Measurements from ENCODE around the gene C5orf58. TPM values are rescaled to one million over a fixed set of nuclear protein-coding genes. Genes with fewer than 3 reads are reported as not detected.

C5orf58 gene
- total and polyA plus RNA-seq, 10 of the 15 experiments (the other 5 are each of a cell fraction or from before 2014, with no cell fraction given) = 0.13 to 0.27 (median 0.26) TPM; not detected in 7

DNA sequence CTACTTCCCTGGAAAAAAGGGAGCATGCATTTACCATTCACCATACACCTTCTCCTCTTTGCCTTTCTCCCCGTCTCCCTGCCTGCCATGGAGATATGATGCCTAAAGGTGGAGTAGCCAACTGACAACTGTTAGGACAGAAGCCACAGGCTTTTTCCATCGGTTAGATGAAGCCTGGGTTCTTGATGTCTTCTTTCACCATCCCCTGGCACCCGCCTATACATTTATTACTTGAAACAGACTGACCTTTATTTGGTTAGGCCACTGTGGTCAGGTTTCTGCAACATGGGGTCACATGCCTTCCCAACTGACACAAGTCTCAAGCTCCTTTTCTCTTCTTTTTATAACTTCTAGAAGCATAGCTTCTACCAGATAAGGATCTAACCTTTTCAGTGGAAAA, 57.7 kb downstream of the C5orf58 start:
- Histone ChIP-seq H3K4me2 (ENCODE audit: control insufficient read depth, insufficient read depth) (no peak overlapping the region), H3K27me3 (replicated peaks in 1 of 2; ENCODE audit: control insufficient read depth in 2 of 2, insufficient read depth in 2 of 2, low read length in 1 of 2) (no peaks in the 10 kb centered on the region), H2AFZ (ENCODE audit: control insufficient read depth, low read depth, low read length) (no peak overlapping the region), H3K4me3 (no peak overlapping the region), H3K36me3 (ENCODE audit: control insufficient read depth in 2 of 2, insufficient read depth in 2 of 2, low read length in 1 of 2) (peaks cover 11 to 15% of the 10 kb centered on the region in 2 experiments; a peak in 3 of 4 replicates), H3K9me3 (replicated peaks; ENCODE audit: control insufficient read depth, insufficient read depth, low read length) (peaks cover 5% of the 10 kb centered on the region), H3K79me2 (ENCODE audit: control insufficient read depth, insufficient read depth, low read length) (peaks cover 12% of the 10 kb centered on the region), H3K9ac (ENCODE audit: control insufficient read depth, insufficient read depth, low read length) (no peak overlapping the region), H3K4me1 (ENCODE audit: control insufficient read depth, insufficient read depth, low read length) (peaks cover 10% of the 10 kb centered on the region), H4K20me1 (ENCODE audit: control insufficient read depth, insufficient read depth) (no peaks in the 10 kb centered on the region), H3K27ac (ENCODE audit: control insufficient read depth, insufficient read depth) (no peak overlapping the region)
- SMC1A ChIA-PET (ENCODE audit: uncharacterized antibody, unreplicated experiment) = interaction anchor here (0.8 to 23.0 kb wide), 5 partner anchors 8 to 59 kb away, joined by 3 to 451 read pairs (median 35); no protein-coding TSS in a partner anchor
- POLR2A ChIA-PET = interaction anchor here (1.0 to 11.9 kb wide), 6 partner anchors 8 to 42 kb away, joined by 3 to 169 read pairs (median 7); no protein-coding TSS in a partner anchor
- RAD21 ChIA-PET (ENCODE audit: unreplicated experiment) = interaction anchor here (0.8 to 12.6 kb wide), 3 partner anchors 15 to 43 kb away, joined by 4 to 182 read pairs (median 82); no protein-coding TSS in a partner anchor
- no peak for FAIRE-seq
- 79% methylated on average over 3 of the region's 3 CpGs for WGBS (ENCODE audit: insufficient coverage, insufficient replicate concordance, low lambda C conversion rate, missing lambda C conversion rate)
- no peak for DNase-seq (ENCODE audit: low read depth, low spot score)
- no TSS peak for BruUV-seq (replicated peaks)
- TF ChIP-seq RAD21 (IDR thresholded peaks at IDR 0.05; ENCODE audit: insufficient read depth, low read depth, low read length) (no peak), ZNF384 (IDR thresholded peaks at IDR 0.05; ENCODE audit: borderline replicate concordance, low read depth, low read length) (no peak), BACH1 (IDR thresholded peaks at IDR 0.05; ENCODE audit: borderline replicate concordance) (no peak), SUZ12 (IDR thresholded peaks at IDR 0.05; ENCODE audit: unreplicated experiment) (no peak), RCOR1 (conservative IDR thresholded peaks at IDR 0.05; ENCODE audit: low read depth, low read length) (no peak), ATF7 (IDR thresholded peaks at IDR 0.05; ENCODE audit: low read depth) (no peak), CREB1 (IDR thresholded peaks at IDR 0.05; ENCODE audit: low read depth) (no peak), POU2F2 (IDR thresholded peaks at IDR 0.05; ENCODE audit: borderline replicate concordance, low read depth, low read length) (no peak), RB1 (IDR thresholded peaks at IDR 0.05; ENCODE audit: borderline replicate concordance) (no peak), SREBF1 (IDR thresholded peaks at IDR 0.05; ENCODE audit: low read length) (no peak), HDAC6 (IDR thresholded peaks at IDR 0.05; ENCODE audit: unreplicated experiment) (no peak)
- TF ChIP-seq, protein P1, sequence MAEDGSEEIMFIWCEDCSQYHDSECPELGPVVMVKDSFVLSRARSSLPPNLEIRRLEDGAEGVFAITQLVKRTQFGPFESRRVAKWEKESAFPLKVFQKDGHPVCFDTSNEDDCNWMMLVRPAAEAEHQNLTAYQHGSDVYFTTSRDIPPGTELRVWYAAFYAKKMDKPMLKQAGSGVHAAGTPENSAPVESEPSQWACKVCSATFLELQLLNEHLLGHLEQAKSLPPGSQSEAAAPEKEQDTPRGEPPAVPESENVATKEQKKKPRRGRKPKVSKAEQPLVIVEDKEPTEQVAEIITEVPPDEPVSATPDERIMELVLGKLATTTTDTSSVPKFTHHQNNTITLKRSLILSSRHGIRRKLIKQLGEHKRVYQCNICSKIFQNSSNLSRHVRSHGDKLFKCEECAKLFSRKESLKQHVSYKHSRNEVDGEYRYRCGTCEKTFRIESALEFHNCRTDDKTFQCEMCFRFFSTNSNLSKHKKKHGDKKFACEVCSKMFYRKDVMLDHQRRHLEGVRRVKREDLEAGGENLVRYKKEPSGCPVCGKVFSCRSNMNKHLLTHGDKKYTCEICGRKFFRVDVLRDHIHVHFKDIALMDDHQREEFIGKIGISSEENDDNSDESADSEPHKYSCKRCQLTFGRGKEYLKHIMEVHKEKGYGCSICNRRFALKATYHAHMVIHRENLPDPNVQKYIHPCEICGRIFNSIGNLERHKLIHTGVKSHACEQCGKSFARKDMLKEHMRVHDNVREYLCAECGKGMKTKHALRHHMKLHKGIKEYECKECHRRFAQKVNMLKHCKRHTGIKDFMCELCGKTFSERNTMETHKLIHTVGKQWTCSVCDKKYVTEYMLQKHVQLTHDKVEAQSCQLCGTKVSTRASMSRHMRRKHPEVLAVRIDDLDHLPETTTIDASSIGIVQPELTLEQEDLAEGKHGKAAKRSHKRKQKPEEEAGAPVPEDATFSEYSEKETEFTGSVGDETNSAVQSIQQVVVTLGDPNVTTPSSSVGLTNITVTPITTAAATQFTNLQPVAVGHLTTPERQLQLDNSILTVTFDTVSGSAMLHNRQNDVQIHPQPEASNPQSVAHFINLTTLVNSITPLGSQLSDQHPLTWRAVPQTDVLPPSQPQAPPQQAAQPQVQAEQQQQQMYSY (CRISPR knock-in tag; IDR thresholded peaks at IDR 0.05) = no peak
- TF ChIP-seq, protein P2, sequence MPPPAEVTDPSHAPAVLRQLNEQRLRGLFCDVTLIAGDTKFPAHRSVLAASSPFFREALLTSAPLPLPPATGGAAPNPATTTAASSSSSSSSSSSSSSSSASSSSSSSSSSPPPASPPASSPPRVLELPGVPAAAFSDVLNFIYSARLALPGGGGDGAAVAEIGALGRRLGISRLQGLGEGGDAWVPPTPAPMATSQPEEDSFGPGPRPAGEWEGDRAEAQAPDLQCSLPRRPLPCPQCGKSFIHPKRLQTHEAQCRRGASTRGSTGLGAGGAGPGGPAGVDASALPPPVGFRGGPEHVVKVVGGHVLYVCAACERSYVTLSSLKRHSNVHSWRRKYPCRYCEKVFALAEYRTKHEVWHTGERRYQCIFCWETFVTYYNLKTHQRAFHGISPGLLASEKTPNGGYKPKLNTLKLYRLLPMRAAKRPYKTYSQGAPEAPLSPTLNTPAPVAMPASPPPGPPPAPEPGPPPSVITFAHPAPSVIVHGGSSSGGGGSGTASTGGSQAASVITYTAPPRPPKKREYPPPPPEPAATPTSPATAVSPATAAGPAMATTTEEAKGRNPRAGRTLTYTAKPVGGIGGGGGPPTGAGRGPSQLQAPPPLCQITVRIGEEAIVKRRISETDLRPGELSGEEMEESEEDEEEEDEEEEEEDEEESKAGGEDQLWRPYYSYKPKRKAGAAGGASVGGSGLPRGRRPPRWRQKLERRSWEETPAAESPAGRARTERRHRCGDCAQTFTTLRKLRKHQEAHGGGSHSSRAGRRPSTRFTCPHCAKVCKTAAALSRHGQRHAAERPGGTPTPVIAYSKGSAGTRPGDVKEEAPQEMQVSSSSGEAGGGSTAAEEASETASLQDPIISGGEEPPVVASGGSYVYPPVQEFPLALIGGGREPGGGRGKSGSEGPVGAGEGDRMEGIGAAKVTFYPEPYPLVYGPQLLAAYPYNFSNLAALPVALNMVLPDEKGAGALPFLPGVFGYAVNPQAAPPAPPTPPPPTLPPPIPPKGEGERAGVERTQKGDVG (CRISPR knock-in tag; IDR thresholded peaks at IDR 0.05) = no peak
- CTCF ChIA-PET = interaction anchor here (0.7 to 11.3 kb wide), 4 partner anchors 20 to 48 kb away, joined by 3 to 139 read pairs (median 110); no protein-coding TSS in a partner anchor
- no peak for ATAC-seq
- in situ Hi-C loops (cut with MboI) (no loop called here), intact Hi-C loops (cut with micrococcal nuclease; ENCODE audit: unreplicated experiment) (no loop called here)

Measured in GM12878 (cell line).